Measurements from ENCODE around the gene ANTXR1. TPM values are rescaled to one million over a fixed set of nuclear protein-coding genes. Genes with fewer than 3 reads are reported as not detected.

The ANTXR1 gene
- total RNA-seq, 1 donor from 2014 or later: under 0.01 TPM

GRCh38 chr2:69033461-69034095 is 20.6 kb downstream of the ANTXR1 start:
- DNase-seq (ENCODE audit: low read depth in 2 of 2): no peak

- no peak for DNase-seq (ENCODE audit: low read depth in 2 of 2)
These were observed 21.1 kb downstream of the ANTXR1 start for GRCh38 chr2:69034122-69034521.

GRCh38 chr2:69034845-69035244 is 21.9 kb downstream of the ANTXR1 start:
- no peak for DNase-seq (ENCODE audit: low read depth in 2 of 2)

DNA sequence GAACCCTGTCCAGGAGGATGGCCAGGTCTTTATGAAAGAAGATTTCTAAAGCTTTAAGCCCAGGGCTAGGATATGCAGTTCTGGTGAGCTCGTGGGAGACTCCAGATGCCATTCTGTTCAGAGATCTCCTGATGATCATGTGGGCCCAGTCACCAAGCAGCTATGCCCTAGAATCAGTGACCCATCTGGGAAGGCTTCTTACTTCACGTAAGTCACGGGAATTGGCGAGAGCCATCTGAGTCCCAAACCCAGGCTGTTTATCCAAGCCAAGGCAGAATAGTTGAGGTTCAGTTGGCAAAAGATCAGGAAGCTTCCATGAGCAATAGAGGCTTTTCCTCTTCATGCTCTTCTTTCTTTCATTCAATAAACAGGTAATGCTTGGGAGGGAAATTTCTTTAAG is 23.9 kb downstream of the ANTXR1 start:
- no peak for DNase-seq (ENCODE audit: low read depth in 2 of 2)

GRCh38 chr2:69041214-69041613 is 28.2 kb downstream of the ANTXR1 start:
- DNase-seq (ENCODE audit: low read depth in 2 of 2): no peak

GRCh38 chr2:69043736-69044400 is 30.9 kb downstream of the ANTXR1 start:
- DNase-seq (ENCODE audit: low read depth in 2 of 2): no peak

- DNase-seq (ENCODE audit: low read depth in 2 of 2): peak in 1 of 2 donors; percentile 93
These were observed 33.3 kb downstream of the ANTXR1 start for GRCh38 chr2:69046221-69046662.

DNA sequence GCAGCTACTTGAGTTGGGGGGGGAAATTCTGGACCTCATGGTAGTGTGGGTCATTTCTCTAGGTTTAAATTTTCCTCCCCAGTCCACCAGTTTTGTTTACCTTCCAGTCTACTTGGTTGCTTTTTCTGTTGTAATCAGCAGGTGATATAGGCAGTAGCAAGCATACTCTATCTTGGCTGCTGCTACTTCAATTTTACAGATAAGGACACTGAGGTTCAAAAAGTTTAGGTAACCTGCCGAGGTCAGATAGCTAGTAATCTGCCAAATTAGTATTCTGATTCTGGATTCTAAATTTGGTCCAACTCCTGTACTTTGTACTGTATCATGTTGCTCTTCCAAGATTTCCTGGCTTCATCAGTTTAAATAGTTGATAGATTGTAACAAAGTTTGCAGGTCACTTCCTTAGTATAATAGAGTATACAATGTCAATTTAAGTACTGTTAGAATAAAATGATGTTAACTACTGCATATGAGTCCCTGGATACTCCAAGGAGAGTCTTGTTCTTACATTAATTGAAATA is 34.7 kb downstream of the ANTXR1 start:
- no peak for DNase-seq (ENCODE audit: low read depth in 2 of 2)

- no peak for DNase-seq (ENCODE audit: low read depth in 2 of 2)
These were observed 37.8 kb downstream of the ANTXR1 start for GRCh38 chr2:69050802-69051201.

DNA sequence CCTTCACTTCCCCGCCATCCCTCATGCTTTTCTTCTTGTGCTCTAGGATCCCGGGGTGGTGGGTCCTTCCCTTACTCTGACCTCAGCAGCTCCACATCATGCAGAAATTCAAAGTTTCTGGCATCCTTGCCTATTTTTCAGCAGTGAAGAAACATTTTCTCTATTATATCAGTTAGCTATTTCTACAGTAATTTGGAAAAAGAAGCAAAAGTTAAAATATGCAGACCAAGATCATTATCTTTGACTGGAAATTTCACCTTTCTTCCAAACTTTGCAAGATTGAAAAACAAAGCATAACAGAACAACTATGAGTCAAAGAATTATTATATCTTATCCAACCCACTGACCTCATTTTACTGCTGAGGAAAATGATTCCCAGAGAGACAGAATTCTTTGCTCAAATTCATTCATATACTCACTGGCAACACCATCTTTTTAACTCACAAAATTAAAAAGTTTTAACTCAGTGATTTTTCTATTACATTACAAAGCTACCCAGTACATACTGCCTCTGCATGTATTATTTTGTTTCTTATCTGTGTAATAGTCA is 40.5 kb downstream of the ANTXR1 start:
- DNase-seq (ENCODE audit: low read depth in 2 of 2): no peak

- DNase-seq (ENCODE audit: low read depth in 2 of 2): no peak
These were observed 41.5 kb downstream of the ANTXR1 start for GRCh38 chr2:69054431-69054830.

DNA sequence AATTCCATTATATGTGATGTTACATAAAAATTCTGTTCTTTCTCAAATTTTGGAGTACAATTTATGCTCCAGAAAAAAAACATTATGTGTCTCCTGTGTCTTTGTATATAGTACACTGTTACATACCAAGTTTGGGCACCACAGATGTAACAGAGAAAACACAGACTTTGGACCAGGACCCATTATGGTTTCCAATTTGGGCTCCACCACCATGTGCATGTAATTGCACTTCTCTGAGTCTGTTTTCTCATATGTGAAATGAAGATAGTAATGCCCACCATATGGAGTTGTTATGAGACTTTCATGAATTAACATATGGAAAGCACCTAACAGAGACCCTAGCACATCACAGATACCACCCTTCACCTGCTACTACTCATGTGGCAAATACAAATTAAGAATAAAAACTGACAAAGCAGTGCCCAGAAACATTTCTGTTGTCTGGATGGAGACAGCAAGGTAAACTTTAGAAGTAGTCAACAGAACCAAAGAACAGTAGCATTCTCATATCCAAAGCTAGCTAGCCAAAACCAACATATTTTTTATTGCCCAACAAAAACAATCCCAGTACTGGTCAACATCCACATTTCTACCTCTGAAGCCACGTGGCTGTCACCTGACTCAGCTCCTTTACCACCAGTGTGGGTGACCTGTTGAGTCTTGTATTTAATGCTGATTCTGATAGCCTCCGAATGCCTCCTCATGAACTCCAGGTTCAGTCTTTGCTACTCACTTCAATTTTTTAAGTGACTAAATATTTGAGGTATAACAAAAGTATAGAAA is 42.9 kb downstream of the ANTXR1 start:
- DNase-seq (ENCODE audit: low read depth in 2 of 2): no peak

DNA sequence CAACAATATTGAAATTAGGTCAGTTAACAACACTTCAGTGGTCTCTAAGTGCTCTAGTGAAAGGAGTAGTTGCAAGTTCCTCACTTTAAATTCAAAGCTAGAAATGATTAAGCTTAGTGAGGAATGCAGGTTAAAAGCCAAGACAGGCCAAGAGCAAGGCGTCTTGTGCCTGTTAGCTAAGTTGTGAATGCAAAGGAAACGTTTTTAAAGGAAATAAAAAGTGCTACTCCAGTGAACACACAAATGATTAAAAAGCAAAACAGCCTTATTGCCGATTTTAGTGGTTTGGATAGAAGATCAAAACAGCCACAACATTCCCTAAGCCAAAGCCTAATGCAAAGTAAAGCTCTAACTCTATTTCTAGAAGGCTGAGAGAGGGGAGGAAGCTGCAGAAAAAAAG is 44.7 kb downstream of the ANTXR1 start:
- no peak for DNase-seq (ENCODE audit: low read depth in 2 of 2)

- DNase-seq (ENCODE audit: low read depth in 2 of 2): no peak
These were observed 46.8 kb downstream of the ANTXR1 start for GRCh38 chr2:69059731-69060290.

DNA sequence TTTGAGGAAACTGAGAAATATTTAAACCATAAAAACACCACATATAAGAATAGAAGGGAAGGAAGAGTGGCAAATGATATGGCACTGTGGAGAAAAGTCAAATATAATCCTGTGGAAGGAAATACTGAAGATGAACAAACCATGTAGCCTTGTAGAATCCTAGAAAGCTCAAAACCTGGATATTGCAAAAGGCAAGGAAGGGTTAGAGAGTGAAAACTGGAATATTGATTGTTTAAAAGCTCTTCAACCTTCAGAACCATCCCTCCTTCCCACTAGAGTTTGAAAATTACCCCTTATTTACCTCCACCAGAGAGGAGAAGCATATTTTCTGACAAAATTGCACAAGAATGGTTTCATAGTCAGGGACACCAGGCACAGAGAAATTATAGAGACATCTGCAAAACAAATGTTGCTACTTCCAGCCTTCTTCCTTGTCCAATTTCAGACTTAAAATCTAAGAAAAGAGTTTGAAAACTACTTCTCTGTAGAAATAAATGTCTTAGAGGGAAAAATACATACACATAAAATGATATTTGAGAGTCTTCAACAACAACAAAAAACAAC is 48.0 kb downstream of the ANTXR1 start:
- DNase-seq (ENCODE audit: low read depth in 2 of 2): no peak

DNA sequence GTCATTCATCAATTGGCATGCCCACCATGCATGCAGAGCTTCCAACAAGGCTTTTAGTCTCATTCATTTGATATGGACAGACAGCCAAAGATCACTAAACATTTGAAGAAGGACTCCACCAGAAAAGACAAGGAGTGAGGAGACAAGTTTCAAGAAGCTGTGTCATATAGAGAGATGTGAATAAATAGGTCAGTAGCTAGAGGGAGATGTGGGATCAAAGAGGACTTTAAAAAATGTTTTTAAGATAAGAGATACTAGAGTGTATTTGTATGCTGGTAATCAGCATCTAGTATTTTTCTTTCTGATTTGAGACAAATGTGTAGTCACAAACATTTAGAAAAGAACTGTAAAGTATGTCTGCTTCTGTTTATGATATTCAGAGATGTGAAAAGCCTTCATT is 48.5 kb downstream of the ANTXR1 start:
- DNase-seq (ENCODE audit: low read depth in 2 of 2): peak in 1 of 2 donors; percentile 21

- DNase-seq (ENCODE audit: low read depth in 2 of 2): peak in 1 of 2 donors; percentile 3
These were observed 49.5 kb downstream of the ANTXR1 start for GRCh38 chr2:69062307-69062962.

GRCh38 chr2:69065735-69066336 is 52.9 kb downstream of the ANTXR1 start:
- DNase-seq (ENCODE audit: low read depth in 2 of 2): no peak

GRCh38 chr2:69067026-69067630 is 54.1 kb downstream of the ANTXR1 start:
- DNase-seq (ENCODE audit: low read depth in 2 of 2): no peak

GRCh38 chr2:69067866-69068265 is 54.9 kb downstream of the ANTXR1 start:
- DNase-seq (ENCODE audit: low read depth in 2 of 2): no peak

Data from dermis microvascular lymphatic vessel endothelial cell (primary cell).